Ramos (cell line): Measurements from ENCODE around the gene KRTAP21-3.

Experiments used
- in situ Hi-C: fragments of 300-500 bp; cut with MboI; formaldehyde crosslinking; loops from one replicate; pipeline ENCODE4 v1.14.3; 2022; ENCODE audit warnings: low sequenced_read_pairs; ENCODE audit not compliant: unreplicated experiment

KRTAP21-3 gene

GRCh38 chr21:30668776-30669175, 49.8 kb downstream of the KRTAP21-3 start:
- in situ Hi-C loops = no loop called here
